GM21528 (cell line): Measurements from ENCODE around the gene NFIB.

ENCODE experiments used
- ATAC-seq: cut with Tn5 transposase; IDR thresholded peaks from one replicate; pipeline ENCODE4 v1.9.1; 2021; ENCODE audit warnings: mild to moderate bottlenecking, moderate library complexity; ENCODE audit not compliant: unreplicated experiment, low FRiP score

Gene NFIB

DNA sequence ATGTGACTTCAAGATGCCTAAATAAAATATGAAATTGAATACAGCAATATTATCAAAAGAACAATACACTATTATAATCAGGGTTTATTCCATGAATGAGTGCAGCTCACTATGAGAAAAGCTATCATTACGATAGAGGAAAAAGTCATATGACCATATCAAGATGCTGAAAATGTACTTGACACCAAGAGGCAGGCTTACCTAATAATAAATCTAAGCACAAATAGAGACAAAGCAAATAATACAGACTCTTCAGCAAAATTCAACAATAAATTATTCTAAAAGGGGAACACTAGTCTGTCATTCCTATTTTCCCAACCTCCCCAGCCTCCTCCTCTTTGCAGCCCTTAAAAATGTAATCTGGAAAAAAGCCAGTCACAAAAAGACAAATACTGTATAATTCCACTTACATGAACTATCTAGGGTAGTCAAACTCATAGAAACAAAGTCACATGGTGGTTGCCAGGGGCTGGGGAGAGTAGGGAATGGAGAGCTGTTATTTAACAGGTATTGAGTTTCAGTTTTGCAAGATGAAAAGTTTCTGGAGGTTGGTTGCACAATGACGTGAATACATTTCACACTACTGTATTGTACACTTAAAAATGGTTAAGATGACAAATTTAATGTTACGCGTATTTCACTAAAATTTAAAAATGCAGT lies 148.4 kb downstream of the NFIB start:
- no peak for ATAC-seq

DNA sequence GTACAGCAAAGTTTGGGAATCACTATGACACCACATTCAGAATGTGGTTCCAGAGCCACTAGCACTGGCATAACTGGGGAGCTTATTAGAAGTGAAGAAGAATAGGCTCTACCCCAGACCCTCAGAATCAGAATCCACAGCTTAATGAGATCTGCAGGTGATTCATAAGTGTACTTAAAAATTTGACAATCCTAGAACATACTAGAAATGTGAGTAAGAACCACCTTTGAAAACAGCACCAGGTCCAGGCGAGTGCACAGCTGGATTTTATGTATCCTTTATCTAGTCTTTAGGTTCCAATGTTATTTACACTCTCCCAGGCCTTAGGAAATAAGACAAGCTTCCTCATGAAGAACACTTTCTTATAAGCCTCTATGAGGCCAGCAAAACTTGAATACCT lies 149.0 kb downstream of the NFIB start:
- ATAC-seq, result no peak

DNA sequence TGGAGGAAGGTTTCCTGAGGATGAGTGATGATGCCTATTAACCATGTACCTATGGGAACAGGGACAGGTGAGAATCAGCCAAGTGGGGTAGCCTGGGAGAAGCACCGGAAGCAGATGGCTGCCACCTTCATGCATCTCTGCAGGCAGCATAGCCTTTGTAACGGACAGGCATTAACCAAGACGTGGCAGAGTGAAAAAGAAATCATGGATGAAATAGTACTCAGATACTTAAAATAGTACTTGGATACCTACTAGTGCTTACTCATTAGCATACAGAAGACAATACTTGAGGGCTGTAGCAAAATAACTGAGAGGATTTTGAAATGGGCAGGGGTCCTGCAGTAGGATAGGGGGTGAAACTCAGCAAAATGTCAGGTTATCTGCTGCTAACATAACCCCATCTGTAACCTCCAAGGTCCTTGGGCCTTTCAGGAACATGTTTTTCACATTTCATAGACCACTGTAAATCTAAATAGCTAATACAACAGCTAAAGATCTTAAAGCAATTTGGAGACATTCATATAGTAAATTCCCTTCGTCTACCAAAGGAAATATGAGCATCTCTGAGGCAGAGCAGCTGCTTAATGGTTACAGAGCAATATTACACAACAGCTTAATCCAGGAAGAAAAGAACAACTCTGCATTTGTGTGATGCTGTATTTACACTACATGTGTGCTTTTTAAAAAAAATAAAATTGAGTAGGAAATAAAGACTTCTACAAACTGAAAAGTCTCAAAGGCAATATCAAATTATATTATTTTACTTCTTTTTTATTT lies 154.3 kb downstream of the NFIB start:
- no peak for ATAC-seq

- no peak for ATAC-seq
These were observed 155.0 kb downstream of the NFIB start for GRCh38 chr9:14158916-14159315.

GRCh38 chr9:14158136-14158813 lies 155.7 kb downstream of the NFIB start:
- no peak for ATAC-seq

GRCh38 chr9:14157191-14157590 lies 156.8 kb downstream of the NFIB start:
- ATAC-seq, result no peak

- peak; percentile 99 for ATAC-seq
These were observed 157.9 kb downstream of the NFIB start for GRCh38 chr9:14156046-14156445.

GRCh38 chr9:14155237-14155636 lies 158.7 kb downstream of the NFIB start:
- no peak for ATAC-seq

DNA sequence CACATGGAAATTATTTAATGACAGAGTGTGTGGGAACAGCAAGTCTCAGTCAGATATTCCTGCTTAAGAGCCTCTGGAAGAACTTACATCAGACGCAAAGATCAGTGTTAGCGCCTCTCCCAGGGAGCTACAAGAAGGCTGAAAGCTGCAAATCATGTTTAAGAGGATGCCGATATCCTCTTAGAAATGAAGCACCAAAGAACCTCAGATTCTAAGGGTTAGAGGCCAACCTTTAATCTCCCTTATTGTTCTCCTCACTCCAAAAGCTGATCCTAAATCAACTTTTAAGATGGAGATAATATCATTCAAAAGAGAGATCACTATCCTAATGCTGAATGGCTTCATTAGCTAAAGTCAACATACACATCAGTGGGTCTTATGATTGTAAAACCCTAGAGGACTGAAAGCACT lies 160.6 kb downstream of the NFIB start:
- ATAC-seq, result no peak

GRCh38 chr9:14151451-14151850 lies 162.5 kb downstream of the NFIB start:
- no peak for ATAC-seq

DNA sequence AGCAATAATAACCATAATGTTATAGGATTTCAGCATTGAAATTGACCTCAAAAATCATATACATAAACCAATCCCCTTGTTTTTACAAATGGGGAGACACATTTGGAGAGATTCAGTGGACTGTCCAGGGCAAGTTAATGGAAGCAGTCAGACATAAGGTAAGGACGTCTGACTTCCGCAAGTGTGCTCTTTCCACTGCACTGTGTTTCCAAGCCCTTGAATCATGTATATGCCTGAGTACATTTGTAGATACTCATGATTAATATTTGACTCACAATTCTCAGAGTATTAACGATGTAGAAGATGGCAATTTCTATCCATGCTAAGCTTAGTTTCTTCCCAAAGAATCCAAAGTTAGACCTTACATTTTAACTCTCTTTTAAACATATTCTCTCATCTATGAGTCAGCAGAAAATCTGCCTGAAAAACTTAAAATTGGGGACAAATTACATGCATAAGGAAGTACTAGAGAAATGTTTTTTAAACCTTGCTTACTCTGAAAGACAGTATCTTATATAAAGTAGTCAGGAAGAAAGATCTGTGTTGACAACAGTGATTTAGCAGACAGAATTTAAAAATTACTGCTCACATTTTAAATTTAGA lies 165.3 kb downstream of the NFIB start:
- no peak for ATAC-seq

GRCh38 chr9:14147738-14148137 lies 166.2 kb downstream of the NFIB start:
- ATAC-seq, result no peak

- no peak for ATAC-seq
These were observed 167.6 kb downstream of the NFIB start for GRCh38 chr9:14146201-14146874.

- ATAC-seq, result no peak
These were observed 169.7 kb downstream of the NFIB start for GRCh38 chr9:14144215-14144614.

DNA sequence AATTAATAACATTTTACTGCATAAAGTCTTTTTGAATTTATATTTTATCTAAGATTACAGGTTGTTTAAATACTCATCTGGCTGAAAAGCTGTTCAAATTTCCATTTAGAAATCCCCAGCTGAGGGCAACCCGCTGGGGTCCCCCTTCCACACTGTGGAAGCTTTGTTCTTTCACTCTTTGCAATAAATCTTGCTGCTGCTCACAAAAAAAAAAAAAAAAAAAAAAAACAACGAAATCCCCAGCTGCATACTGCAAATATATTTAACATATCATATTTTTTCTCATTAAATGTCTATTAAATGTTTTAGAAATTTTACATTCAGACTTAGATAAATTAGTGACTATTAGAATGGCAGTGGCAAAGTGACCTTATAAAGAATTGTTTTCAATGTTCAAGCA lies 172.2 kb downstream of the NFIB start:
- no peak for ATAC-seq

DNA sequence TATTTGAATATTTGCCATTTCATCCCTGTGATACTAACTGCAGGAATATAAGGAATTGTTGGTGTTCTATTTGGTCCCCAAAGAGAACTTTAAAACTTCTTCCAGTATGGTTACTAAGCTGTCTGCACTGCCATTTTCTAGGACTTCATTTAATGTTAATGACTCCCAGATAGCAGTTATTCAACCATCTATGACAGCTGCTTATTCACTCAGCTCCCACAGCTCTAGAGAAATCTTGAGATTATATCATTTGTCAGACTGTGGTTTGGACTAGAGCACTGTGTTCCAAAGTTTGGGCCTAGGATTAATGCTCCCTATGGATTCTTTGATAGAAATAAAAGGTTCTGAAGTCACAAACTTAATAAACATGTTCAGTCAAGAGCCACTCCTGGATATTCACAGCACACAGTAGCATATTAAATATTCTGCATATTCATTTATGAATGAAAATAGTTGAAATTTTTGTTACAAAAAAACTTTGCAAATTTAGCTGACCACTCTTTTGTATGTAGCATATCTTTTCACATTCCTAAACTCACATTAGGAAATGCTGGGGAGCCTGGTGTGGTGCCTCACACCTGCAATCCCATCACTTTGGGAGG lies 173.7 kb downstream of the NFIB start:
- no peak for ATAC-seq

GRCh38 chr9:14139287-14139686 lies 174.7 kb downstream of the NFIB start:
- no peak for ATAC-seq

DNA sequence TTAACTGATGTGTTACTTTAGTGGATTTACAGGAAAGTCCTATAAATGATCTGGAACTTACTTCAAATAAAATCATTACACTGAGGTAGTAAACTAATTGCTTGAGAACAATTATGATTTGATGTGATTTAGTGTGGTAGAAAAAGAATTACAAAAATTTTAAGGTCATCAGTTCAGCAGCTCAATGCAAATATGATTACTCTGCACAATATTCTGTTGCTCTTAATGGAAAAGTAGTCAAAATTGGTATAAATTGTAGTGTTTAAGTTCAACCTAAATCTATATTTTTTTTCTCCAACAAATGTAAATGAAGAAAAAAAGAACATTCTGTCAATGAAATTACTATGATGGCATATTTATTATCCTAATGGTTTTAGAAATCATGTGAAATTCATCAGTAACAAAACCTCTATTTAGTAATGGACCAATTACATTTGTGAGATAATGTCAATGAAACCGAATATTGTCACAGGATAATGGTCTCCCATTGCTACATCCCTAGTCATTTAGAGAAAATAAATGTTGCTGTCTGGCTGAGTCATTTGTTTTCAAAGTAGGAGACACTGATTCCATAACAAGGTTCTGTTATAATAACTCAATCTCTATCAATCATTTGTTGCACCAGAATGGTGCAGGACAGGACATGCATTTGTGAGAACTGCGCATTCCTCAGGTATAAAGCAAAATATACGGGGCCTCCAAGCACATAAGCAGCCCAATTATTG lies 177.1 kb downstream of the NFIB start:
- ATAC-seq, result no peak

GRCh38 chr9:14136047-14136635 lies 177.8 kb downstream of the NFIB start:
- ATAC-seq, result no peak
